GM18520 (cell line): Measurements from ENCODE around the gene MTPN.

Experiments used
- ATAC-seq: cut with Tn5 transposase; IDR thresholded peaks from one replicate; pipeline ENCODE4 v1.9.1; 2021; ENCODE audit not compliant: unreplicated experiment

Gene MTPN

DNA sequence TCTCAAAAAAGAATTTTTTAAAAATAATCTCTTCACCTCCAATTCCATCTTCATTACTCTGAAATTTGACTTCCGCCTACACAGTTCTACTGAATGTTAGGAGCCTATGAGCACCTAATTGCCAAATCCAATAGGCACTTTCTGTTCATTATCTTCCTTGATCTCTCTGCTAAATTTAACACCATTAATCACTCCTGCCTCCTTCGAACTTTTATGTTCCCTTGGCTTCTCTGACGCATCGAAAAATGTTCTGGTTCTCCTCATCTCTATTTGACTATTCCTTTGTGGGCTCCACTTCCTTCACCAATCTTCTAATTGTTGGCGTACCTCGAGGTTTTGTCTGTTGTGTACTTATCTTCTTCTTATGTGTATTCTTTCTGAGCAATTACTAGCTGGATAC is 87.3 kb downstream of the MTPN start:
- ATAC-seq: no peak

DNA sequence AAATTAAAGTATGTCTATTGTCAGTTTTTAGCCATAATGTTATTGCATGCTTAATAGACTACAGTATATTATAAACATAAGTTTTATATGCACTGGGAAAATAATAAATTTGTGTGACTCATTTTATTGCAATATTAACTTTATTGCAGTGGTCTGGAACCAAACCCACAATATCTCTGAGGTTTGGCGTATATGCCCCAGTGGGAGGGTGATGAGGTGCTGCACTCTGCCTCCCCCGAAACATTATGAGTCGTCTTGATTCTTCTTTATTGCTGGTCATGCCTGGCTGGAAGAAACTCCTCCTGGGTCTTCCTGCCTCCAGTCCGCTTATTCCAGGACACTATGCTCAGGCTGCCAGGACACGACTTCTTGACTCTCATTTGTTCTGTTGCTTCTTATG is 88.4 kb downstream of the MTPN start:
- no peak for ATAC-seq

DNA sequence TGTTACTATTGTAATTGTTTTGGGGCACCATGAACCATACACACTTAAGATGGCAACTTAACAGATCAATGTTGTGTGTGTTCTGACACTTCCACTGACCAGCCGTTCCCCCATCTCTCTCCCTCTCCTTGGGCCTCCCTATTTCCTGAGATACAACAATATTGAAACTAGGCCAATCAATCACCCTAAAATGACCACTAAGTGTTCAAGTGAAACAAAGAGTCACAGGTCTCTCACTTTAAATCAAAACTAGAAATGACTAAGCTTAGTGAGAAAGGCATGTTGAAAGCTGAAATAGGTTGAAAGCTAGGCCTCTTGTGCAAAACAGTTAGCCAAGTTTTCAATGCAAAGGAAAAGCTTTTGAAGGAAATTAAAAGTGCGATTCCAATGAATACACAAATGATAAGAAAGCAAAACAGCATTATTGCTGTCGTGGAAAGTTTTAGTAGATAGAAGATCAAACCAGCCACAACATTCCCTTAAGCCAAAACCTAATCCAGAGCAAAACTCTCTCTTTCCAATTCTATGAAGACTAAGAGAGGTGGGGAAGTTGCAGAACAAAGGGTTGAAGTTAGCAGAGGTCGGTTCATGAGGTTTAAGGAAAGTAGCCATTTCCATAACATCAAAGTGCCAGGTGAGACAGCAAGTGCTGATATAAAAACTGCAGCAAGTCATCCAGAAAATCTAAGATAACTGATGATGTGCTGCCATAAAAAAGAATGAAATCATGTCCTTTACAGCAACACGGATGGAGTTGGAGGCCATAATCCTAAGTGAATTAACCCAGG is 90.6 kb downstream of the MTPN start:
- peak; percentile 73 for ATAC-seq

DNA sequence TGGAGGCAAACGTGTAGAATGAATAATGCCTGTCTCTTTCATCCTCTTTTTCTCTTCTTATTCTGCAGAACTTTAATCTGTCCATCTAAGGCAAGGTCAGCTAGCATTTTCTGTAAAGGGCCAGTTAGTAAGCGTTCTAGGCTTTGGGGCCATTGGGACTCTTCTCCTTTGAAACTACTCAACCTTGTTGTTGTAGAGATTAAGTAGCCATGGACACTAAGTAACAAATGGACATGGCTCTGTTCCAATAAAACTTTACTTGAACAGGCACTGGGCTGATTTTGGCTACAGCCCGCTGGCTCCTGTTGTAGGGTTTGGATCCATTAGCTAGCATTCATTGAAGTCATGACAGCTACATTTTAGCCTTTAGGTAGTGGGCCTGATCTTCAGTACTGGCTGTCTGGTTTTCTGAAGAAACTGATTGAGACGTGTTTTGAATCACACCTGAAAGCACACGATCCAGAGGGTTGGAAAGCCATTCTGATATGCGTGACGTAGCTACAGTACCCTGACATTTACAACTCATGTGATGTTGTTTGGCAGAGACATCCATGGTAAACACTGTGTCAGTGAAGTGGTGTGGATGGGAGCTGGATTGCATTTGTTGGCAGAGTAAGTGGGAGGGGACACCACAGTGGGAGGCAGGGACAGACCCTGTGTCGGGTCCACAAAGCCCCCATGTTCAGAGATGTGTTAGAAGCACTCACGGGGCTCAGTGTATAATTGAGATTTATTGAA is 92.5 kb downstream of the MTPN start:
- no peak for ATAC-seq

DNA sequence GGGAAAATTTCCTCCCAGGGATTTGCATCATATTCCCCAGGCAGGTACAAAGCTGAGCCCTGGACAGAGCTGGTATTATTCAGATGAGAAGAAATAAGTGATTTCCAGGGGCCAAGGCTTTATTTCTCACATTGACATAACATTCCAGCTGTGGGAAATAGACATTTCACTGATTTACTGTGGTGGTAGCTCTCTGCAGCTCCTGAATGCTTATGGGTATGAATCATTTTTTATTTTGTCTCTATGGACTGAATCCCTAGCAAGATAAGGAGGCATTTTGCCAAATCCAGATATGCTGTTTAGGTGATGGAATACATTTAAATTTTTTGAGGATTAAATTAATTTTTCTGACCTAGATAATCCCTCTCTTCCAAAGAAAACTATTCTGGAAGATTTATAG is 97.9 kb downstream of the MTPN start:
- no peak for ATAC-seq

DNA sequence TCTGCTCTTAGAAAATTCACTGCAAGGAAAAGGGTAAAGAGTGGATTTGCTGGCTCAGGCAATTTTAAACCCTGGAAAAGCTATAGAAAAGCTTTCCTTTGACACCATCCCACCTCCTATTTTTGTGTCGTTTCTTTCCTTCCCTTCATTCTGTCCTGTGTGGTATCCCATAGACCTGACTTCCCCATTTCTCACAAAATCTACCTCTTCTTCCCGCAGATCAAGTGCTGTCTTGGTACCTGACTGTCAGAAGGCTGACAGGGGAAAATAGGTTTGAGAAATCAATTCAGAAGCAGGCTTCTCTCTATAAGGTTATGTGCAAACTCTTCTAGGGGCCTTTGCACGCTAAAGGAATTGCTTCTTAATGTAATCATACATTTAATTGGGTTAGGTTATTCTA is 98.9 kb downstream of the MTPN start:
- no peak for ATAC-seq

DNA sequence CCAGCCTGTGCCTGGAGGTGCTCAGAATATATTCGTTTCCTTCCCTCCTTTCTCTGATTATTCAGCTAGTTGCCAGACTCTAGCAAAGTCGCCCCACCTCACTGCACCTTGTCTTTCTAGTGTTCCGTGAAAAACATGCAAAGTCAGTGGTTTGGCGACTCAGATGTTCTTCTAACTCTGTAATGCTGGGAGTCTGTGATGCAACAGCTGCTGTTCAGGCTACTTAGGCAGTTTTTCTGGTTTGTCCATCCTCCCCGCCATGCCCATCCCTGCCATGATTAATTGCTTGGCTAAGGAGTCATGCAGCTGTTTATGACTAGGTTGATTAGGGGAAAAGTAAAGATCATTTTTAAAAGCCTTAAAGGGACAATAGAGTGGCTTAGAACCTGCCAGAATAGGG is 99.4 kb downstream of the MTPN start:
- ATAC-seq: peak; percentile 58
